Brain microvascular endothelial cell (primary cell): ENCODE data around the gene NFIL3.
A peak's percentile ranks its signal among the peaks of the same experiment; 100 is the strongest.

Experiments used
- DNase-seq: peaks from one replicate; pipeline ENCODE4 v3.0.0-alpha.2; 2020
- H3K27ac ChIP-seq: fragments of 250-450 bp; sonication (Bioruptor Pico); 2 replicates; pipeline ENCODE4 v1.5.1; 2020; ENCODE audit warnings: mild to moderate bottlenecking, moderate library complexity
- H3K27me3 ChIP-seq: fragments of 250-450 bp; sonication (Bioruptor Pico); replicated peaks from 2 replicates; pipeline ENCODE4 v1.5.1; 2020; ENCODE audit warnings: mild to moderate bottlenecking
- H3K36me3 ChIP-seq: fragments of 250-450 bp; sonication (Bioruptor Pico); replicated peaks from 2 replicates; pipeline ENCODE4 v1.5.1; 2020; ENCODE audit warnings: mild to moderate bottlenecking
- H3K4me3 ChIP-seq: 2 replicates; pipeline ENCODE4 v1.5.1; 2011; ENCODE audit warnings: low read depth, mild to moderate bottlenecking, control low read depth, low read length, moderate library complexity
- CTCF ChIP-seq: IDR thresholded peaks from 2 replicates; pipeline ENCODE4 v1.5.1; 2011; ENCODE audit warnings: low read depth, mild to moderate bottlenecking, moderate library complexity, low read length, control low read depth, inconsistent platforms; ENCODE audit errors: missing control alignments
- in situ Hi-C: cut with HindIII; loops from 2 replicates; pipeline ENCODE4 v1.10.0; 2017; ENCODE audit warnings: low sequenced_read_pairs, low pct_ligation_motif_present

The NFIL3 gene

GRCh38 chr9:91405343-91406077, 18.1 kb downstream of the NFIL3 start:
- no peak for DNase-seq
- H3K27ac ChIP-seq = no peak overlapping the region
- in situ Hi-C loops = no loop called here
- peaks cover 7% of the 10 kb centered on the region for H3K36me3 ChIP-seq
- H3K27me3 ChIP-seq = no peaks in the 10 kb centered on the region
- TF ChIP-seq CTCF = no peak
- H3K4me3 ChIP-seq = no peak overlapping the region

GRCh38 chr9:91403665-91404543, 19.7 kb downstream of the NFIL3 start:
- H3K4me3 ChIP-seq = no peak overlapping the region
- in situ Hi-C loops = no loop called here
- H3K27me3 ChIP-seq = no peaks in the 10 kb centered on the region
- no peak overlapping the region for H3K27ac ChIP-seq
- no peak for TF ChIP-seq CTCF
- DNase-seq = no peak
- no peaks in the 10 kb centered on the region for H3K36me3 ChIP-seq

- in situ Hi-C loops = no loop called here
- Histone ChIP-seq H3K4me3 (no peak overlapping the region), H3K27ac (no peak overlapping the region), H3K36me3 (no peaks in the 10 kb centered on the region), H3K27me3 (no peaks in the 10 kb centered on the region)
- TF ChIP-seq CTCF = no peak
- DNase-seq = no peak
Observed at GRCh38 chr9:91398926-91399325, 24.7 kb downstream of the NFIL3 start.

- no peak for TF ChIP-seq CTCF
- peak overlapping the region; percentile 38 for H3K27ac ChIP-seq
- no peaks in the 10 kb centered on the region for H3K36me3 ChIP-seq
- in situ Hi-C loops = no loop called here
- no peak overlapping the region for H3K4me3 ChIP-seq
- DNase-seq = peak; percentile 59
- H3K27me3 ChIP-seq = no peaks in the 10 kb centered on the region
Observed at GRCh38 chr9:91395553-91396471, 27.8 kb downstream of the NFIL3 start.

- H3K36me3 ChIP-seq = no peaks in the 10 kb centered on the region
- in situ Hi-C loops = no loop called here
- DNase-seq = peak; percentile 33
- no peak for TF ChIP-seq CTCF
- no peak overlapping the region for H3K4me3 ChIP-seq
- no peaks in the 10 kb centered on the region for H3K27me3 ChIP-seq
- peak overlapping the region; percentile 38 for H3K27ac ChIP-seq
Observed at GRCh38 chr9:91395106-91395552, 28.5 kb downstream of the NFIL3 start.
